NCI-H526 treated with DMSO at 0.1 percent for 48 hours (cell line): ENCODE results near the gene ZNF181.

Source experiments
- DNase-seq: peaks from one replicate; lab custom pipeline; 2025; lab: John Stamatoyannopoulos, UW

ZNF181 gene

DNA sequence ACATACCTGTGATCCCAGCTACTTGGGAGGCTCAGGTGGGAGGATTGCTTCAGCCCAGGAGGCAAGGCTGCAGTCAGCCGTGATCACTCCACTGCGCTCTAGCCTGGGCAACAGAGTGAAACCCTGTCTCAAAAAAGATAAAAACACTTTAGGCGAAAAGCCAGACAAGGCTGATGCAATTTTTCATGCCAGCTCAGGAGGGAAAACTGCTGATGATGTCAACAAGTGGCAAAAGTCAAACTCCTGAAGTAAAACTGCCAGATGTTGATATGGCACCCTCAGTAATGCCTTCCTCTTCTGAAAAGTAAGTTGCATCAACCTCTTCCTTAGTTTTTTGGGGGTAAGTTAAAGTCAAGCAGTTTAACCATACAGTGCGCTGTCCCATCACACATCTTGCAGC is 23.4 kb downstream of the ZNF181 start:
- no peak for DNase-seq

DNA sequence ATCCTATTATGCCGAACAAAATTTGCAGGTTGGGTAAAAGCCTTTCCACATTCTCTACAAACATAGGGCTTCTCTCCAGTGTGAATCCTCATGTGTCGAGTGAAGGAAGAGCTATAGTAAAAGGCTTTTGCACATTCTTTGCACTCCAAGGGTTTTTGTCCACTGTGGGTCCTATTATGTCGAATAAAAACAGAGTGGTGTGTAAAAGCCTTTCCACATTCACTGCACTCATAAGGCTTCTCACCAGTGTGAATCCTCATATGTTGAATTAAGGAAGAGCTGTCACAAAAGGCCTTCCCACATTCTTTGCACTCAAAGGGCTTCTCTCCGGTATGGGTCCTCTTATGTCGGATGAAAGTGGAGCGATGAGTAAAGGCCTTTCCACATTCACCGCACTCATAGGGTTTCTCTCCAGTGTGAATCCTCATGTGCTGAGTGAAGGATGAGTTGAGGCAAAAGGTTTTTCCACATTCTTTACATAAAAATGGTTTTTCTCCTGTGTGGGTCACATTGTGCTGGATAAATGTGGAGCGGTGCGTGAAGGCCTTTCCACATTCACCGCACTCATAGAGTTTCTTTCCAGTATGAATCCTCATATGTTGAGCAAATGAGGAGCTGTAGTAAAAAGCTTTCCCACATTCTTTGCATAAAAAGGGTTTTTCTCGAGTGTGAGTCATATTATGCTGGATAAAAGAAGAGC is 25.3 kb downstream of the ZNF181 start:
- DNase-seq, result no peak

DNA sequence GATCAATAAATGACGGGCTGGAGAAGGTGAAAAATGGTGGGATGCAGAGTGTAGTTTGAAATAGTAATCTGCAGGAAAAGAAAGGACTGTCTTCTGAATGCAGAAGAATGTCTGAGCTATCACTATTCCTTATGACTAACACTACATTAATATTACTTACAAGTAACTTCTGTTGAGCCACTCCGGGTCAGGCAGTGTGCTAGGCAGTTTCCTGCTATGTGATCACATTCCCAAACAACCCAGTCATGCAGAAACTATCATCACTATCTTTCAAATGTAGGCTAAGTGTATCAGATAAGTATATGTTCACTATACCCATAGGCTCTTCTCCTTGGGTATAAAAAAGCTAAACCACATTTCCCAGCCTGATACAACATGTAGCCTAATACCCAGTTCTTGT is 32.3 kb downstream of the ZNF181 start:
- DNase-seq, result no peak

DNA sequence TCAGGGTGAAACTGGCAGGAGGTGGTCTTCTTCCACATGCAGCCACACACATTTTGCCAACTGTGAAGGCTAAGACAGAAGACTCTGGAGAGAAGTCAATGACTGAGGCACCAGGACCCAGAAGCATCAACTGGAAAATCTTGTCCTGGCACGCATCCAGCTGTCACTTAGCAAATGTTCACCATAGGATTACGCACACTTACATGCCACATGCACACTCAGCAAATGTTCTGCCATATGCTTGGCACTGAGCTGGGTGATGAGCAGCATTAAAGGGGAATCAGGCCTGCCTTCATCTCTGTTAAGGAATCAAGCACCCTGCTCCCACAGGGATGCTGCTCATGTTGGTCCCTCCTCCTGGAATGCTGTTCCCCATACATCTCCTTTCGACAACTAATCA is 33.9 kb downstream of the ZNF181 start:
- no peak for DNase-seq

DNA sequence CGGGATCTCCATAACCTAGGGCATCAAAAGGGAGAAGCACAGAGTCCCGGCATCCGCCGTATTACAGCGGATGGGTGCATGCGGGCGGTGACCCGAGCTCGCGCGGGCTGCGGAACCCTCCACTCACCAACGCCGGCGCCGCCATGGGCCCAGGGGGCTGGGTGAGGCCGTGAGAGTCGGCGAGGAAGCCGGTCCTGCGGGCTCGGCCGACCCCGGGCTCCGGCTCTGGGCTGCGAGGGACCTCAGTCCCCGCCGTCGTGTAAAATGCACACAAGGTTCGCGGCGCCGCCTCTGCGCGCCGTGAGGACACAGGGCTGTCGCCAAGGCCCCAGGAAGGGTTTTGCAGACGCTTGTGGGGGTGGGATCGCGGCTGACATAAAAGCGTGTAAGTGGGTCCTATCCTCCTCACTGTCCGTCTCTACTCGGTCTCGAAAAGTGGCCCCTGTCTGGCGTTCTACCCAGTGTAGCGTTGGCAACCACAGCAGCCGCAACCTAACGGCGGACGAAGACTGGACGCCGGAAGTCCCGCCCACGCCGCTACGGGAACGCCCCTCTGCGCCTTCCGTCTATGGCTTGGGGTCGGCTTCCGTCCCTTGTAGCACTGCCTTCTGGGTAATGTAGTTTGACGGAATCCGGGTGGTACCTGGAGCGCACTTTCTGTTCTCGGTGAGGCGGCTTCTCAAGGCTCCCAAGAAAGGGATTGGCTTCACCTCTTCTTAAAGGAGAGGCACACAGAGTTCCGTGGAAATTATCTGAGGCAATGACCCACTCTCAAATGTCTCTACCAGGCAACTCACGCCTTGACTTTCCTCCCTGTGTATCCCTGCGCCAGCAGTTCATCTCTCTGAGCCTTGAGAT is 38.9 kb downstream of the ZNF181 start, which contains the start of gene ZNF599:
Gene ZNF599 (minus strand): TSS at position 519 of the 858 bp plus-strand sequence. CDS start 374 bp downstream, at position 145.
- DNase-seq, result peak; percentile 91

DNA sequence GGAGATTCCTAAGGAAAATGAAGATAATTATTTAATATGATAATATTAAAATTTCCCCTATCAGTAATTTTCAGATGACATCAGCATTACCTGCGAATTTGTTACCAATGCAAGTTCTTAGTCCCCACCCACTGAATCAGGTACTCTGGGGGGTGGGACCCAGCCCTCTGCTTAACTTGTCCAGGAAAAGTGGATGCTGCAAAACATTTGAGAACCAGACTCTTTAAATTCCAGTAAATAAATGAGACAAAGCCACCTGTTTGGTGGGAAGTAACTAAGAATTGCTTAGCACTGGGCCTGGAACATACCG is 39.5 kb downstream of the ZNF181 start:
- no peak for DNase-seq

DNA sequence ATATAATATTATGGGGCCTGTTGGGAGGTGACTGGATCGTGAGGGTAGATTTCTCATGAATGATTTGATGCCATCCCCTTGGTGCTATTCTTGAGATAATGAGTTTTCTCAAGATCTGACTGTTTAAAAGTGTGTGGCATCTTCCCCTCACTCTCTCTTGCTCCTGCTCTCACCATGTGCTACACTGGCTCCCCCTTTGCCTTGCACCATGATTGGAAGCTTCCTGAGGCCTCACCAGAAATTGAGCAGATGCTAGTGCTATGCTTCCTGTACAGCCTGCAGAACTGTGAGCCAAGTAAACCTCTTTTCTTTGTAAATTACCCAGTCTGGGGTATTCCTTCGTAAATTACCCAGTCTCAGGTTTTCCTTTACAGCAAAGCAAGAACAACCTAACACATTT is 40.8 kb downstream of the ZNF181 start:
- DNase-seq, result no peak

DNA sequence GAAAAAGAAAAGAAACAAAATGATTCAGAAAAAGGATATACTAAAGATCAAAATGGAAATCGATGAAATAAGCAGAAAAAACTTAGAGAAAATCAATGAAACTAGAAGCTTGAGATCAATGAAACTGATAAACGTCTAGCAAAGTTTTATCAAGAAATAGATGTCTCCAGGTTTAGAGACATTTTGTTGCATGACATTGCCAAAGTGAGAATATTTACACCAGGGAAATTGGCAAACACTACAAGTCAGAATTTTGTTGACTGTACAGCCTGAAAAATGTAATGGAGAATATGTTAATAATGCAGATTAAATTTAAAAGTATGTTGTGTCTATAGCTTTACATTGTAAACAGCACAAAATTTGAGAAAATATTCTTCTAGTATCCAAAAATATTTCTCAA is 44.3 kb downstream of the ZNF181 start:
- no peak for DNase-seq

DNA sequence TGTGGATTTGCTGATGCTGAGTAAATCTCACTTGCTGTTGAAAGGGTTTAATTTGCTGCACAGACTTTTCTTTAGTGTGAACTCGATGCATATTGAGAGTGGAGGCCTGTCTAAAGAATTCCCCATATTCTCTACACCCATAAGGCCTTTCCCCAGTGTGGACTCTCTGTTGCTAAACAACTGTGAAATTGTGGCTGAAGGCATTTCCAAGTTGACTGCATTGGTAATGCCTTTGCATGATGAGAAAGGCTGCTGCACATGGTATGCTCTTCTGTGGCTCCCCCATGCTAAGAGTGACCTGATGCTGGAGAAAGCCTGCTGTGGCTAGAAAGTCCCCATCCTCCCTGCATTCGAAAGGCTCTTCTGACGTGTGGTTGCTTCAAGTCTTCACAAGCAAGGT is 45.6 kb downstream of the ZNF181 start:
- no peak for DNase-seq

DNA sequence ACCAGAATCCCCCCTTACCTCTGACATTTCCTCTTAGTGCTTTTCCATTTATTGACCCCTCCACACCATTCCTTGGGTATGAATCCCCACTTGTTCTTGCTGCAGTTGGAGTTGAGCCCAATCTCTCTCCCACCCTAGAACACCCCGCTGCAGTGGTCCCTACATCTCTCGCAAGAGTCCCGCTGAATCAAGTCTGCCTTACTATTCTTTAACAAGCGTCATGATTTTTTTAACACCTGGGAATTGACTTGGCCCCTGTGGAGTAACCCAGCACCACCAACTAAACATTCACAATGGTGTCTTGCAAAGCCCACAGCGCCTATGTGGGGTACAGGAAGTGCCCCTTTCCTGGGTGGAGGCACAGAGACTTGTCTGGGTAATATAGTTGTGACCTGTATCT is 52.2 kb downstream of the ZNF181 start:
- DNase-seq, result no peak

DNA sequence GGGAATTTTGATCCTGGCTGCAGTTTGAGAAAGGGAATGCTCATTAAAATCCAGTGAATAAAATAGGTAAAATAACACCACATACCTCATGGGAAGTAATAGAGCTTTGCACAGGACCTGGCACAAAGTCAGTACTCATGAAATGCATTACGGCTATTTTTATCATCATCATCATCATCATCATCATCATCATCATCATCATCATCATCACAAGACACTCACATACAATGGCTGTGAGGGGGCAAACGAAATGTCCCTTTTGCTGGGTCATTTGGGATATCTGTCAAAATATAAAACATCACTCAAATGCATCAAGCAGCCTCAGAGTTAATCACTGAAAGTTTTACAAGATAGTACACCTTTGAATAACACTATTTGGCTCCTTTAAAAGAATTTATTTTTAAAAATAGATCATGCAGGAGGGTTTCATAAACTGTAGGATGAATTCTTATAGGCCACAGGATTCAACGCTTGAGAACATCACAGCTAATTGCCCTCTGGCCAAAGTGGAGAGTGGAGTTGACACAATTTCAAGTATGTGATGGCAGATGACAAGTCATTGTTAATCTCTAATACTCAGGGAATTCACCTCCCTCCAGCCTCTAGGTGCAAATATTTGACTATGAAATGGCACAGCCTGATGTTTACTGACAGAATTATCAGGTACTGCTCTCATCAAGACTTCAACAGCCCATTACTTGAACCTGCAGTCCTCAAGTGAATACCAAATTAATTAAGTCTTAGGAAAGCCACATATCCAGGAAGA is 53.2 kb downstream of the ZNF181 start:
- no peak for DNase-seq

DNA sequence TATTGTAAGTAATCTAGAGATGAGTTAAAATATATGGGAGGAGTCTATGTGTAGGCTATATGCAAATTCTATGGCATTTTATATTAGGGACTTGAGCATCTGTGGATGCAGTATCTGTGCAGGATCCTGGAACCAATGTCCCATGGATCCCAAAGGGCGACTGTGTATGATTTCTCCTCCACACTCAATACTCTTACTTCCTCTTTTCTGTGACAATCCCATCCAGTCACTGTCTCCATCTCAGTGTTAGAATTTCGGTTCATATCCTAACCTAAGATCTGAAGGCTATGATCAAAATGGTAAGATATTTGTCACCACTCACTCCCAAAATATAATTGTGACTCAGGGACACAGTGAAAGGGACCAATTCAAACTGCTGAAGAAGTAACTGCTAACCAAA is 54.0 kb downstream of the ZNF181 start:
- DNase-seq, result no peak

DNA sequence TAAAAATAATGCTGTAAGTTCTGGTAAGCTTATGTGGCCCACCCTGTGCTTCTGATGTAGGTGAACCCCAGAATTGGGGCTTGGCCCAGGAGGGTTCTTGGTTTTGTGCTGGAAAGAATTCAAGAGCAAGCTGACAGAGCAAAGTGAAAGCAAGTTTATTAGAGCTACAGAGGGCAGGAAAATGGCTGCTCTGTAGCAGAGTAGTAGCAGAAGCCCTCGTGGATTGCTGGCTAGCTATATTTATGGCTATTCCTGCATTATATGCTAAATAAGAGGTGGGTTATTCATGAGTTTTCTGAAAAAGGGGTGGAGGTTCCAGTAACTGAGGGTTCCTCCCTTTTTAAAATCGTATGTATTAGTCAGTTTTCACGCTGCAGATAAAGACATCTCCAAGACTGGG is 59.5 kb downstream of the ZNF181 start:
- DNase-seq, result no peak

DNA sequence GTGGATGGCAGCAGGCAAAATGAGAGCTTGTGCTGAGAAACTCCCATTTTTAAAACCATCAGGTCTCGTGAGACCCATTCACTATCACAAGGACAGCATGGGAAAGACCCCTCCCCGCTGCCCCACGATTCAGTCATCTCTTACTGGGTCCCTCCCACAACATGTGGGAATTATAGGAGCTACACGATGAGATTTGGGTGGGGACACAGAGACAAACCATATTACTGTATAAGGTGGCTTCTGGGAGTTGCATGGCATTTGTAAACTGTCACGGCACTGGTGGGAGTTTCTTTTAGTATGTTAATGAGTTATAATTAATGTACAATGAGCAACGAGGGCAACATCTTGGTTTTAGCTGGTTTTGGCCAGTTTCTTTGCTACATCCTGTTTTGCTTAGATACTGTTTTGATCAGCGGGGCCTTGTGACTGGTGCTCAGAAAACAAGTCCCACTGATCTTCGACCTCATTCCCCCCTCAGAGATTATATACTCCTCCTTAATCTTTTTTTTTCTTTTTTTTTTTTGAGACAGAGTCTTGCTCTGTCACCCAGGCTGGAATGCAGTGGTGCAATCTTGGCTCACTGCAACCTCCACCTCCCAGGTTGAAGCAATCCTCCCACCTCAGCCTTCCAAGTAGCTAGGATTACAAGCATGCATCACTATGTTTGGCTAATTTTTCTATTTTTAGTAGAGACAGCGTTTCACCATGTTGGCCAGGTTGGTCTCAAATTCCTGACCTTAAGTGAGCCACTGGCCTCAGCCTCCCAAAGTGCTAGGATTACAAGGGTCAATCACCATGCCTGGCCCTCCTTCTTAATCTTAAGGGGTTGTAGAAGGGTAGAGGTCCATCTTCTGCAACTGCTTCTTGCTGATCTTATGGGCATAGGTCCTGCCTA is 60.3 kb downstream of the ZNF181 start:
- no peak for DNase-seq
